Gastrocnemius medialis (tissue), 4 donors: ENCODE measurements around the gene ATP5MK. TPM values are rescaled to one million over a fixed set of nuclear protein-coding genes. Genes with fewer than 3 reads are reported as not detected.
A peak's percentile ranks its signal among the peaks of the same experiment; 100 is the strongest.

Experiments
- ATAC-seq, 2 donors: fragments of 150-250 bp; one replicate each; pipeline ENCODE4 v1.9.1; 2016
- DNase-seq, 2 donors: peaks; one replicate each; pipeline ENCODE4 v3.0.0-alpha.2; 2019
- H3K27ac ChIP-seq, 4 donors: fragments of 200-600 bp; sonication (generic); 1 replicate in 1 of 4; 2 replicates in 3 of 4; pipeline ENCODE4 v1.5.1; 2016 to 2018; ENCODE audit warnings: mild to moderate bottlenecking in 2 of 4, moderate library complexity in 1 of 4
- H3K27me3 ChIP-seq, 3 donors: fragments of 200-600 bp; sonication (generic) in 2 of 3; 1 replicate in 1 of 3; 2 replicates in 2 of 3; pipeline versions ENCODE4 v1.5.1 to v1.6.0; 2016 to 2019; ENCODE audit warnings: mild to moderate bottlenecking in 1 of 3, moderate library complexity in 1 of 3
- H3K36me3 ChIP-seq, 2 donors: fragments of 200-600 bp; sonication (generic) in 1 of 2; one replicate each; pipeline ENCODE4 v1.5.1; 2017 to 2018
- H3K4me1 ChIP-seq, 2 donors: fragments of 200-600 bp; sonication (generic) in 1 of 2; one replicate each; pipeline ENCODE4 v1.5.1; 2016 to 2017; ENCODE audit warnings: mild to moderate bottlenecking in 2 of 2
- H3K4me3 ChIP-seq, 4 donors: fragments of 200-600 bp; sonication (generic) in 3 of 4; 1 replicate in 1 of 4; 2 replicates in 3 of 4; pipeline ENCODE4 v1.5.1; 2016 to 2019; ENCODE audit warnings: mild to moderate bottlenecking in 2 of 4
- H3K9me3 ChIP-seq, 3 donors: fragments of 200-600 bp; sonication (generic) in 2 of 3; 1 replicate in 1 of 3; 2 replicates in 2 of 3; pipeline ENCODE4 v1.5.1; 2016 to 2019
- CTCF ChIP-seq, 5 experiments: fragments of 450-650 bp in 3 of 5; fragments of 200-600 bp in 2 of 5; sonication (generic) in 2 of 5; IDR thresholded peaks in 4 of 5; conservative IDR thresholded peaks in 1 of 5; 1 replicate in 4 of 5; 2 replicates in 1 of 5; pipeline ENCODE4 v1.5.1; 2016 to 2019; ENCODE audit warnings: antibody characterized with exemption in 5 of 5, mild to moderate bottlenecking in 3 of 5, moderate library complexity in 3 of 5
- POLR2A ChIP-seq, 2 donors: fragments of 450-650 bp; IDR thresholded peaks; one replicate each; pipeline ENCODE4 v1.6.1; 2017; ENCODE audit warnings: antibody characterized with exemption in 2 of 2, mild to moderate bottlenecking in 2 of 2, moderate library complexity in 2 of 2
- in situ Hi-C, 4 donors: fragments of 200-750 bp; cut with MboI; loops; one replicate each; pipeline versions ENCODE4 v1.15.0 to v1.8.0; 2017; ENCODE audit warnings: low sequenced_read_pairs in 4 of 4
- intact Hi-C: fragments of 100-400 bp; cut with DNase I; formaldehyde crosslinking; loops from one replicate; pipeline ENCODE4 v1.15.1; 2023; ENCODE audit warnings: low total_unique reads
- total RNA-seq, 4 donors: library from RNA; depleted of rRNA; stranded (reverse); fragments of >200 nt; gene quantifications; one replicate each; pipeline versions ENCODE4 v1.1.0 to v1.2.3, GENCODE V29; 2016

Gene ATP5MK
- total RNA-seq, 4 donors from 2014 or later, result 436 to 724 (median 552) TPM

DNA sequence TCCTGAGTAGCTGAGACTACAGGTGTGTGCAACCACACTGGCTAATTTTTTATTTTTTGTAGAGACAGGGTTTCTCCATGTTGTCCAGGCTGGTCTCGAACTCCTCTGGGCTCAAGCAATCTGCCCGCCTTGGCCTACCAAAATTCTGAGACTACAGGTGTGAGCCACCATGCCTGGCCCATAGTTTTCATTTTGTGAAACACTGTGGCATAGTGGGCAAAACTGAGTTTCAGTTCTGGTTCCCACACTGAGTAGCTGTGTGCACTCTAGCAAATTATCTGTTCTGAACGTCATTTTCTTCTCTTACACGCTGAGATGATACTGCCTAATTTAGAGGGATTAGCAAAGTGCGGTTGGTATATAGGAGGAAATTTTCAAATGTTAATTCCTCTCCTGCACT, 13.5 kb downstream of the ATP5MK start:
- TF ChIP-seq POLR2A (IDR thresholded peaks at IDR 0.05), result no peak
- no peak for TF ChIP-seq CTCF (IDR thresholded peaks at IDR 0.05 in 4 of 5, conservative IDR thresholded peaks at IDR 0.05 in 1 of 5)
- intact Hi-C loops, result no loop called here
- Histone ChIP-seq H3K27ac (no peak overlapping the region), H3K27me3 (no peaks in the 10 kb centered on the region), H3K4me1 (no peaks in the 10 kb centered on the region), H3K4me3 (no peak overlapping the region), H3K36me3 (peaks cover 0 to 74% of the 10 kb centered on the region in 2 donors), H3K9me3 (no peaks in the 10 kb centered on the region)
- ATAC-seq, result no peak
- DNase-seq, result no peak
- in situ Hi-C loops, result no loop called here

DNA sequence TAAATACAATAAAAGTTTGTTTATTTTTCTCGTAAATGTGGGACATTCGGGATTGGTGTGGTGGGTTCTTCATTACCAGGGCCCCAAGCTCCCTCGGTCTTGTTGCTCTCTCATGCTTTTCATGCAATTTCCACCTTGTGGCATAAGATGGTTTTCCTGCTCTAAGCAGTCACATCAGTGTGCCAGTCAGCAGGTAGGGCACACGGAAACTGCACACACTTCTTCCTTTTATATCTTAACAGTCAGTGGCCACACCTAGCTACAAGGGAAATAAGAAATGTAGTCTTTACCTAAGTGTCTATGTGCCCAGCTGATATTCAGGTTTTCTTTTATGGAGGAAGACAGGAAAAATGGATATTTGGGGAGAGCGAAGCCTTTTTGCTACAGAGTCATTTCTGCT, 22.0 kb downstream of the ATP5MK start:
- Histone ChIP-seq H3K4me1 (peaks cover 16 to 19% of the 10 kb centered on the region in 2 donors), H3K9me3 (no peaks in the 10 kb centered on the region), H3K27ac (no peak overlapping the region), H3K36me3 (peaks cover 4 to 42% of the 10 kb centered on the region in 2 donors), H3K4me3 (no peak overlapping the region), H3K27me3 (no peaks in the 10 kb centered on the region)
- TF ChIP-seq CTCF (IDR thresholded peaks at IDR 0.05 in 4 of 5, conservative IDR thresholded peaks at IDR 0.05 in 1 of 5), result no peak
- no peak for TF ChIP-seq POLR2A (IDR thresholded peaks at IDR 0.05)
- ATAC-seq, result no peak
- no peak for DNase-seq
- intact Hi-C loops, result no loop called here
- in situ Hi-C loops, result no loop called here

DNA sequence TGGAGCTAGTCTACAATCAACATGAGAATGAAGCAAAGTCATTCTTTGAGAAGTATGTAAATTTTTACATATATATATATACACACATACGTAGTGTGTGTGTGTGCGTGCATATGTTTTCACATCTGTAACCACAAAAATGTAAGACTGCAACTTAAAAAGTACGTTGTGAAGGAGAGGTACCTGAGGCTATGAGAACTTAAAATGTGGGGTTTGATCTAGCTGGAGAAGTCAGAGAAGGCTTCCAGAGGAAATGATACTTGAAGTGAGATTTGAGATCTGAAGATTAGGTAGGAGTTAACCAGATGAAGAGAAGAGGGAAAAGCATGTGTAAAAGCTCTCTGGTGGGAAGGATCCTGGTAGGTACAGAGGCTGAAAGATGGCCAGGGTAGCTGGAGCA, 22.7 kb downstream of the ATP5MK start:
- Histone ChIP-seq H3K36me3 (peaks cover 4 to 39% of the 10 kb centered on the region in 2 donors), H3K9me3 (no peaks in the 10 kb centered on the region), H3K4me1 (peaks cover 20 to 27% of the 10 kb centered on the region in 2 donors), H3K4me3 (no peak overlapping the region), H3K27me3 (no peaks in the 10 kb centered on the region), H3K27ac (no peak overlapping the region)
- intact Hi-C loops (no loop called here), in situ Hi-C loops (no loop called here)
- DNase-seq, result no peak
- TF ChIP-seq CTCF (IDR thresholded peaks at IDR 0.05 in 4 of 5, conservative IDR thresholded peaks at IDR 0.05 in 1 of 5), result no peak
- TF ChIP-seq POLR2A (IDR thresholded peaks at IDR 0.05), result no peak
- no peak for ATAC-seq

DNA sequence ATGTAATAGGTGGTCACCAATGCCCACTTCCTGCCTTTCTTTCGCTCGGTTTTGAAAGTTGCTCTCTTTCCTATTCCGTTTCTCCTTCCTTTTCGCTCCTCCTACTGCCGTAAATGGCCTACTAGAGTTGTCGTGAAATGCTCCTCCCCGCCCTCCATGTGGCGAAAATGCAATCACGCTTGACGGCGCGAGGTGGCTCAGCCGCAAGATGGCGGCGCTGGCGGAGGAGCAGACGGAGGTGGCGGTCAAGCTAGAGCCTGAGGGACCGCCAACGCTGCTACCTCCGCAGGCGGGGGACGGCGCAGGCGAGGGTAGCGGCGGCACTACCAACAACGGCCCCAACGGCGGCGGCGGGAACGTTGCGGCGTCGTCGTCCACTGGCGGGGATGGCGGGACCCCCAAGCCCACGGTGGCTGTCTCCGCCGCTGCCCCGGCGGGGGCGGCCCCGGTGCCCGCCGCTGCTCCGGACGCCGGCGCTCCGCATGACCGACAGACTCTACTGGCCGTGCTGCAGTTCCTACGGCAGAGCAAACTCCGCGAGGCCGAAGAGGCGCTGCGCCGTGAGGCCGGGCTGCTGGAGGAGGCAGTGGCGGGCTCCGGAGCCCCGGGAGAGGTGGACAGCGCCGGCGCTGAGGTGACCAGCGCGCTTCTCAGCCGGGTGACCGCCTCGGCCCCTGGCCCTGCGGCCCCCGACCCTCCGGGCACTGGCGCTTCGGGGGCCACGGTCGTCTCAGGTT, 28.3 kb downstream of the ATP5MK start, which contains the start of gene TAF5:
TAF5 (plus strand) TSS at position 195 of the 737 bp plus-strand sequence; CDS start at position 209, 14 bp downstream.
- no peaks in the 10 kb centered on the region for H3K27me3 ChIP-seq
- TF ChIP-seq CTCF (IDR thresholded peaks at IDR 0.05 in 4 of 5, conservative IDR thresholded peaks at IDR 0.05 in 1 of 5) (peak in 1 of 5 experiments; percentile 5), POLR2A (IDR thresholded peaks at IDR 0.05) (peak; percentile 84 to 86)
- H3K36me3 ChIP-seq, result peaks cover 0 to under 1% of the 10 kb centered on the region in 2 donors
- peak within 1 kb of the TSS; percentile 79 to 86 (median 81) for H3K4me3 ChIP-seq
- in situ Hi-C loops (no loop called here), intact Hi-C loops (loop anchor here (1.0 kb wide), 2 partner anchors 17 to 28 kb away; partner anchors contain the start of genes ATP5MK, PCGF6 and PDCD11)
- ATAC-seq, result peak; percentile 89 to 91
- DNase-seq, result peak; percentile 87 to 88
- H3K9me3 ChIP-seq, result no peaks in the 10 kb centered on the region
- peak within 1 kb of the TSS; percentile 85 to 91 (median 90) for H3K27ac ChIP-seq
- peaks cover 23 to 29% of the 10 kb centered on the region in 2 donors for H3K4me1 ChIP-seq
